Parathyroid adenoma (tissue), 2 donors: Measurements from ENCODE around the gene CNTNAP2.

ENCODE experiments used
- H2AFZ ChIP-seq: fragments of 300-600 bp; sonication (generic); one replicate; pipeline ENCODE4 v1.7.0; 2017; ENCODE audit warnings: antibody characterized with exemption, mild to moderate bottlenecking
- H3K27ac ChIP-seq: fragments of 300-600 bp; sonication (generic); one replicate; pipeline ENCODE4 v1.7.0; 2017
- H3K27me3 ChIP-seq: fragments of 300-600 bp; sonication (generic); one replicate; pipeline ENCODE4 v1.7.0; 2017; ENCODE audit warnings: low read length; ENCODE audit not compliant: control insufficient read depth, insufficient read depth
- H3K36me3 ChIP-seq: fragments of 300-600 bp; sonication (generic); one replicate; pipeline ENCODE4 v1.7.0; 2017; ENCODE audit warnings: low read length; ENCODE audit not compliant: control insufficient read depth, insufficient read depth
- H3K4me1 ChIP-seq: fragments of 300-600 bp; sonication (generic); one replicate; pipeline ENCODE4 v1.7.0; 2017; ENCODE audit warnings: control low read depth
- H3K4me2 ChIP-seq: fragments of 300-600 bp; sonication (generic); one replicate; pipeline ENCODE4 v1.7.0; 2017; ENCODE audit warnings: low read length
- H3K4me3 ChIP-seq: fragments of 300-600 bp; sonication (generic); one replicate; pipeline ENCODE4 v1.7.0; 2017; ENCODE audit warnings: low read depth, low read length
- H3K79me2 ChIP-seq: fragments of 300-600 bp; sonication (generic); one replicate; pipeline ENCODE4 v1.7.0; 2017; ENCODE audit warnings: control low read depth
- H3K9ac ChIP-seq: fragments of 300-600 bp; sonication (generic); one replicate; pipeline ENCODE4 v1.7.0; 2017; ENCODE audit warnings: mild to moderate bottlenecking
- H3K9me3 ChIP-seq: fragments of 300-600 bp; sonication (generic); one replicate; pipeline ENCODE4 v1.7.0; 2017; ENCODE audit warnings: low read length; ENCODE audit not compliant: control insufficient read depth
- TF ChIP-seq, protein P1 (sequence below): fragments of 300-600 bp; sonication (generic); IDR thresholded peaks from one replicate; pipeline ENCODE4 v1.7.0; 2017; ENCODE audit warnings: antibody characterized with exemption, mild to moderate bottlenecking
- donor health status: primary hyperparathyroidism.

CNTNAP2 gene

DNA sequence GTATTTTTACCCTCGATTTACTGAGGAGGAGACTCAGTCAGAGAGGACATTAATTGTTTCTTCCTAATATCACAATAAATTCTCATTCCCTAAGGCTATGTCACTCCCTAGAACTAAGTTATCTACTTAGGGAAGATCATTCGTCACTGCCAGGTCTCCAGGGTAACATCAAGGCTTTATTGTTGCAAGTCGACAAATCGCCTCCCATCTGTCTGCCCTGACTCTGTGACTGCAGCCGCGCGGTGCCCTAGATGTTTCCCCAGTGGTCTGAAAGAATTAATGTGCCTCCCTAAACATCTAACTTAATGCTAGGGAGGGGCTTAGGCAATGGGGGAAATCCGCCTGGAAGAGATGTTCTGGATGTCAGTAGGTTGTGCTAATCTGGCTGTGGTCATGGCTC is 1915.2 kb downstream of the CNTNAP2 start:
- TF ChIP-seq, protein P1, sequence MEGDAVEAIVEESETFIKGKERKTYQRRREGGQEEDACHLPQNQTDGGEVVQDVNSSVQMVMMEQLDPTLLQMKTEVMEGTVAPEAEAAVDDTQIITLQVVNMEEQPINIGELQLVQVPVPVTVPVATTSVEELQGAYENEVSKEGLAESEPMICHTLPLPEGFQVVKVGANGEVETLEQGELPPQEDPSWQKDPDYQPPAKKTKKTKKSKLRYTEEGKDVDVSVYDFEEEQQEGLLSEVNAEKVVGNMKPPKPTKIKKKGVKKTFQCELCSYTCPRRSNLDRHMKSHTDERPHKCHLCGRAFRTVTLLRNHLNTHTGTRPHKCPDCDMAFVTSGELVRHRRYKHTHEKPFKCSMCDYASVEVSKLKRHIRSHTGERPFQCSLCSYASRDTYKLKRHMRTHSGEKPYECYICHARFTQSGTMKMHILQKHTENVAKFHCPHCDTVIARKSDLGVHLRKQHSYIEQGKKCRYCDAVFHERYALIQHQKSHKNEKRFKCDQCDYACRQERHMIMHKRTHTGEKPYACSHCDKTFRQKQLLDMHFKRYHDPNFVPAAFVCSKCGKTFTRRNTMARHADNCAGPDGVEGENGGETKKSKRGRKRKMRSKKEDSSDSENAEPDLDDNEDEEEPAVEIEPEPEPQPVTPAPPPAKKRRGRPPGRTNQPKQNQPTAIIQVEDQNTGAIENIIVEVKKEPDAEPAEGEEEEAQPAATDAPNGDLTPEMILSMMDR = no peak
- Histone ChIP-seq H3K9me3 (no peaks in the 10 kb centered on the region), H3K27me3 (no peaks in the 10 kb centered on the region), H3K79me2 (no peaks in the 10 kb centered on the region), H2AFZ (no peak overlapping the region), H3K9ac (no peak overlapping the region), H3K4me1 (no peaks in the 10 kb centered on the region), H3K36me3 (no peaks in the 10 kb centered on the region), H3K4me3 (no peak overlapping the region), H3K27ac (no peak overlapping the region), H3K4me2 (no peak overlapping the region)

DNA sequence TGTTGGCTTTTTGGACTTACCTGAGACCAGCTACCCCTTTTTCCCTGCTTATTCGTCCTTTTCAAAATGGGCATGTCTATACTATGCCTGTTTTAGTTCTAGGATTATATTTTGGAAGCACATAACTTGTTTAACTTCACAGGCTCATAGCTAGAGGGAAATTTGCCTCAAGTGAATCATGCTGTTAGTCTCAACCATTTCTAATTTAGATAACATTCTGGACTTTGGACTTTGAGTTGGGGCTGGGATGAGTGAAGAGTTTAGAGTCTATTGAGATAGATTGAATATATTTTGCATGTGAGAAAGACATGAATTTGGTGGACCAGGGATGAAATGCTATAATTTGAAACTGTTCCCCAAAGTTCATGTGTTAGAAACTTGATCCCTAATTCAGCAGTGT is 1919.3 kb downstream of the CNTNAP2 start:
- H2AFZ ChIP-seq = no peak overlapping the region
- H3K4me3 ChIP-seq = no peak overlapping the region
- TF ChIP-seq, protein P1 = no peak
- H3K9me3 ChIP-seq = no peaks in the 10 kb centered on the region
- no peak overlapping the region for H3K9ac ChIP-seq
- H3K27me3 ChIP-seq = no peaks in the 10 kb centered on the region
- no peaks in the 10 kb centered on the region for H3K4me1 ChIP-seq
- no peaks in the 10 kb centered on the region for H3K36me3 ChIP-seq
- no peak overlapping the region for H3K4me2 ChIP-seq
- H3K79me2 ChIP-seq = no peaks in the 10 kb centered on the region
- no peak overlapping the region for H3K27ac ChIP-seq

DNA sequence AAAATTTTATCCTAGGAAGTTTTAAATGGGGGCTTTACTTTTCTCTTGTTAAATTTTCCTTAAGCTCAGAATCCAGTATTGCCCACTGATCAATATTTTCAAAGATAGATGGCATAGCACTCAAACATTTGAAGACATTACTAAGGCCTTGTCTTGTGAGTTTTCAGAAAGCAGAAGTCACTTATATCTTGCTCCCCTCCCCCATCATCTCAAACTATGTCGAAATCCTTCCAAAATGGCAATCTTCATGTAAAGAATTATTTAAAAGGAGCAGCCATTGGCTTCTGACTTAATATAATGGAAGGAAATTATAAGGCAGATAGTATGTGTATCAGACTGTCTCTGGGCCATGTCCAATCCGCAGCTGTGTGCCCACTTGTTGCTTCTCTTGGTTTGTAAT is 1920.4 kb downstream of the CNTNAP2 start:
- H3K27ac ChIP-seq = no peak overlapping the region
- H3K4me3 ChIP-seq = no peak overlapping the region
- H2AFZ ChIP-seq = no peak overlapping the region
- H3K9ac ChIP-seq = no peak overlapping the region
- H3K4me1 ChIP-seq = no peaks in the 10 kb centered on the region
- TF ChIP-seq, protein P1 = no peak
- no peak overlapping the region for H3K4me2 ChIP-seq
- H3K27me3 ChIP-seq = no peaks in the 10 kb centered on the region
- no peaks in the 10 kb centered on the region for H3K79me2 ChIP-seq
- no peaks in the 10 kb centered on the region for H3K9me3 ChIP-seq
- H3K36me3 ChIP-seq = no peaks in the 10 kb centered on the region

DNA sequence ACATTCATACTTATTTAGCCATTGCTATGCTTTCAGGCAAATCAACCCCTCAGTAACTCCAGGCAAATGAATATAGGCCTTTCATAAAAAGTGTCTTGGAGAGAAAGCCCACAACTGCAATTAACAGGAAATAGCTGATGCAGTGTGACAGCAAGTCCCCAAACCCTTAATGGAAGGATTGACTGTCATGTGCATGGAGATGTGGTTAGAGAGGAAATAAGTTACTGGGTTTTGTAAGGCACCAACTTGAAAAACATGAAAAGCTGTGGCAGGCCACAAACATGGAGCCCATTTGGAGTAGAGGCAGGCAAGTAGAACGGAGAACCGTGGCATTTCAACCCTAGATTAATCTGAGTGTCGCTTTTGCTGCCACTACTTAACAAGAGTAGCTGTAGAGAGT is 1924.6 kb downstream of the CNTNAP2 start:
- Histone ChIP-seq H3K9me3 (no peaks in the 10 kb centered on the region), H3K27ac (no peak overlapping the region), H3K4me2 (no peak overlapping the region), H3K36me3 (no peaks in the 10 kb centered on the region), H2AFZ (no peak overlapping the region), H3K79me2 (no peaks in the 10 kb centered on the region), H3K27me3 (no peaks in the 10 kb centered on the region), H3K4me3 (no peak overlapping the region), H3K4me1 (no peaks in the 10 kb centered on the region), H3K9ac (no peak overlapping the region)
- TF ChIP-seq, protein P1 = no peak

DNA sequence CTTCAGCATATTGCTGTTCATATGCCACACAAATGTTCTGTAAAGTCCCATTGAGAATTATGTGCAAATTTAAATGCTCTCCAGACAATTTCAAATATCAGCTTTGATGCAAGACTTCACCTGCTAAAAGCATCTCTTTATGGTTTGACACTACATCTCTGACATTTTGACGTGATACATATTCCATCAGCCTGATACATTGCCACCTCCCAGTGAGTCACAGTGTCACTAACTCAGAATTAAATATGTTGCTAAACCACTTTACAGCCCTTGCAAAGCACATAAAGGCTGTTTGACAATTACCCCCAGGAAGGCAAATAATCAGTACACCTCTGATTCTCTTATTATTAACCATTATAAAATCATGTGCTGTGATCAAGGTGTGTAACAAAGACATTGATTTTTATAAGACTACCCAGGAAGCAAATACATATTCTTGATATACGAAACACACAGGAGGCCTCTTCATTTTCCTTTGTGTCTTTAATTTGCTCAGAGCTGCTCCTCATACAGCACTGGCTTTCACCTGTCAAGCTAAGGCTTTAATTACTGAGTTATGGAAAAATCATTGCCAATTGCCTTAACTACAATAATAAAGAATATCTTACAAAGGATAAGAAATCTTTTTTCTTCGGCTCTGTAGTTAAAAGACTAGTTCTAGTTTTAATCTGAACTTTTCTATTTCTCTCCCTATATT is 1926.5 kb downstream of the CNTNAP2 start:
- Histone ChIP-seq H3K4me2 (no peak overlapping the region), H3K4me3 (no peak overlapping the region), H3K36me3 (no peaks in the 10 kb centered on the region), H3K9me3 (no peaks in the 10 kb centered on the region), H3K4me1 (no peaks in the 10 kb centered on the region), H3K79me2 (no peaks in the 10 kb centered on the region), H3K9ac (no peak overlapping the region), H3K27me3 (no peaks in the 10 kb centered on the region), H2AFZ (no peak overlapping the region), H3K27ac (no peak overlapping the region)
- TF ChIP-seq, protein P1 = no peak
